B cell (primary cell): ENCODE data around the gene RIPOR1. TPM values are rescaled to one million over a fixed set of nuclear protein-coding genes. Genes with fewer than 3 reads are reported as not detected.

Experiments used
- ATAC-seq: fragments of 200-7000 bp; cut with Tn5 transposase; one replicate; pipeline ENCODE4 v1.10.0; 2021; ENCODE audit warnings: low read depth, mild to moderate bottlenecking, moderate number of reproducible peaks, moderate library complexity
- CTCF ChIA-PET: fragments of 350-600 bp; sonication (Branson Sonifier 250); formaldehyde crosslinking; loops from one replicate; lab custom pipeline; 2021; ENCODE audit warnings: antibody characterized with exemption, inconsistent platforms; lab: Charles Lee
- POLR2A ChIA-PET: fragments of 350-600 bp; sonication (Branson Sonifier 250); formaldehyde crosslinking; loops from one replicate; lab custom pipeline; 2021; ENCODE audit warnings: antibody characterized with exemption; lab: Charles Lee
- DNase-seq: peaks from one replicate; pipeline ENCODE4 v3.0.0; 2013
- H2AFZ ChIP-seq: 2 replicates; pipeline ENCODE4 v1.6.1; 2012; ENCODE audit warnings: mild to moderate bottlenecking, low read depth, low read length; ENCODE audit not compliant: insufficient read depth, poor library complexity, severe bottlenecking
- H3K27ac ChIP-seq, 2 donors: 1 replicate in 1 of 2; 2 replicates in 1 of 2; pipeline ENCODE4 v1.5.1; 2012 to 2013; ENCODE audit warnings: low read length in 2 of 2, mild to moderate bottlenecking in 2 of 2, moderate library complexity in 1 of 2
- H3K27me3 ChIP-seq, 4 experiments: fragments of 200-600 bp in 1 of 4; sonication (generic) in 1 of 4; replicated peaks in 1 of 4; 1 replicate in 2 of 4; 2 replicates in 2 of 4; pipeline versions ENCODE4 v1.6.1 to v1.7.0; 2013 to 2016; ENCODE audit warnings: low read length in 3 of 4, mild to moderate bottlenecking in 2 of 4, mixed read lengths in 1 of 4, moderate library complexity in 1 of 4; ENCODE audit not compliant: insufficient read depth in 4 of 4, control insufficient read depth in 3 of 4; ENCODE audit errors: control extremely low read depth in 1 of 4
- H3K36me3 ChIP-seq, 2 experiments: replicated peaks in 1 of 2; 1 replicate in 1 of 2; 2 replicates in 1 of 2; pipeline versions ENCODE4 v1.6.1 to v1.7.1; 2013; ENCODE audit warnings: low read length in 1 of 2; ENCODE audit not compliant: insufficient read depth in 2 of 2, control insufficient read depth in 1 of 2; ENCODE audit errors: control extremely low read depth in 1 of 2, extremely low read depth in 1 of 2
- H3K4me1 ChIP-seq, 2 donors: fragments of 200-600 bp in 1 of 2; sonication (generic) in 1 of 2; 1 replicate in 1 of 2; 2 replicates in 1 of 2; pipeline versions ENCODE4 v1.5.1 to v1.6.1; 2013 to 2017; ENCODE audit warnings: low read length in 2 of 2; ENCODE audit not compliant: control insufficient read depth in 2 of 2, insufficient read depth in 2 of 2
- H3K4me2 ChIP-seq: replicated peaks from 2 replicates; pipeline ENCODE3; 2012; ENCODE audit warnings: mild to moderate bottlenecking, low read depth, low read length; ENCODE audit not compliant: poor library complexity, severe bottlenecking
- H3K4me3 ChIP-seq, 5 experiments: fragments of 200-600 bp in 1 of 5; sonication (generic) in 1 of 5; 1 replicate in 3 of 5; 2 replicates in 2 of 5; pipeline versions ENCODE4 v1.5.1 to v1.7.0; 2011 to 2016; ENCODE audit warnings: low read length in 4 of 5, mild to moderate bottlenecking in 4 of 5, low read depth in 2 of 5, control low read depth in 1 of 5, moderate library complexity in 1 of 5; ENCODE audit not compliant: insufficient read depth in 1 of 5; ENCODE audit errors: control extremely low read depth in 1 of 5, extremely low read depth in 1 of 5
- H3K79me2 ChIP-seq: fragments of 200-600 bp; sonication (generic); one replicate; pipeline ENCODE4 v1.6.0; 2016; ENCODE audit warnings: low read length; ENCODE audit not compliant: control insufficient read depth, insufficient read depth
- H3K9ac ChIP-seq: fragments of 200-600 bp; sonication (generic); 2 replicates; pipeline ENCODE4 v1.6.1; 2017; ENCODE audit warnings: mild to moderate bottlenecking, low read length, moderate library complexity
- H3K9me3 ChIP-seq, 3 donors: one replicate each; pipeline versions ENCODE4 v1.6.1 to v1.7.1; 2013; ENCODE audit warnings: low read length in 2 of 3; ENCODE audit not compliant: control insufficient read depth in 2 of 3, insufficient read depth in 1 of 3; ENCODE audit errors: control extremely low read depth in 1 of 3
- H4K20me1 ChIP-seq: 2 replicates; pipeline ENCODE4 v1.6.0; 2012; ENCODE audit warnings: mild to moderate bottlenecking, low read length; ENCODE audit not compliant: insufficient read depth, control insufficient read depth, poor library complexity, severe bottlenecking
- H3K27ac Mint-ChIP-seq: one replicate; pipeline ENCODE4 v1.8.0; 2021; ENCODE audit warnings: mixed read lengths
- H3K27me3 Mint-ChIP-seq: one replicate; pipeline ENCODE4 v1.8.0; 2021; ENCODE audit warnings: mixed read lengths
- H3K4me1 Mint-ChIP-seq: one replicate; pipeline ENCODE4 v1.8.0; 2021; ENCODE audit warnings: mixed read lengths
- H3K4me3 Mint-ChIP-seq: one replicate; pipeline ENCODE4 v1.8.0; 2021; ENCODE audit warnings: mixed read lengths
- H3K9me3 Mint-ChIP-seq: one replicate; pipeline ENCODE4 v1.8.0; 2022; ENCODE audit warnings: mixed read lengths; ENCODE audit not compliant: insufficient read depth
- CTCF ChIP-seq: fragments of 200-600 bp; IDR thresholded peaks from one replicate; pipeline ENCODE4 v1.8.0; 2022; ENCODE audit warnings: antibody characterized with exemption, mild to moderate bottlenecking
- EZH2 ChIP-seq: IDR thresholded peaks from 2 replicates; pipeline ENCODE4 v1.6.1; 2012; ENCODE audit warnings: borderline replicate concordance, low read depth, mild to moderate bottlenecking, moderate library complexity, low read length; ENCODE audit not compliant: insufficient read depth, poor library complexity, severe bottlenecking
- WGBS: methylation state at CpG from one replicate; pipeline ENCODE4 v1.1.5; 2013; ENCODE audit warnings: missing lambda C conversion rate; ENCODE audit not compliant: insufficient coverage; 5-methylcytosine and 5-hydroxymethylcytosine counted together
- intact Hi-C: fragments of 100-400 bp; cut with micrococcal nuclease; formaldehyde crosslinking; loops from one replicate; pipeline ENCODE4 v1.10.0; 2022
- polyA plus RNA-seq: library from polyadenylated mRNA; depleted of rRNA; stranded (reverse); fragments of >200 nt; gene quantifications from 2 replicates; pipeline ENCODE4 v1.2.3, GENCODE V29; 2012
- total RNA-seq, 2 donors: library from RNA; stranded (reverse); fragments of 120-200 nt in 1 of 2; gene quantifications; 1 replicate in 1 of 2; 2 replicates in 1 of 2; pipeline versions ENCODE4 v1.2.3 to v1.2.4, GENCODE V29; 2013 to 2022

RIPOR1 gene
- total and polyA plus RNA-seq, 2 donors (not counting 1 experiment from before 2014, with no cell fraction given): 124 to 363 TPM

- no peak for TF ChIP-seq EZH2
- no peak for TF ChIP-seq CTCF
- Histone ChIP-seq H4K20me1 (peaks cover 71% of the 10 kb centered on the region), H2AFZ (peak overlapping the region; percentile 61), H3K9ac (peak overlapping the region; percentile 79), H3K4me1 (peaks cover 63 to 79% of the 10 kb centered on the region in 2 donors), H3K36me3 (peaks cover 0 to 49% of the 10 kb centered on the region in 2 experiments), H3K4me2 (peak overlapping the region; percentile 99), H3K4me3 (peak overlapping the region; percentile 4 to 78 (median 69)), H3K27me3 (no peaks in the 10 kb centered on the region), H3K79me2 (peaks cover 60% of the 10 kb centered on the region), H3K27ac (peak overlapping the region; percentile 91 to 97), H3K9me3 (no peaks in the 10 kb centered on the region)
- DNase-seq (peak; percentile 87), ATAC-seq (peak; percentile 62)
- WGBS: 2% methylated on average over 97 of the region's 97 CpGs
- H3K9me3 Mint-ChIP-seq: no peaks in the 10 kb centered on the region
- ChIA-PET CTCF (interaction anchor here (0.7 to 12.8 kb wide), 19 partner anchors 8 to 279 kb away, joined by 3 to 178 read pairs (median 5); partner anchors contain the start of genes ATP6V0D1, C16orf86, CARMIL2 and CTCF), POLR2A (interaction anchor here (0.8 to 6.3 kb wide), 14 partner anchors 8 to 148 kb away, joined by 3 to 76 read pairs (median 5); partner anchors contain the start of genes ACD, CARMIL2, CTCF and RIPOR1)
- H3K27me3 Mint-ChIP-seq: no peaks in the 10 kb centered on the region
- intact Hi-C loops: loop anchor here (1.0 to 2.0 kb wide), 2 partner anchors 9 to 17 kb away; no protein-coding TSS in a partner anchor
- peak overlapping the region; percentile 91 for H3K4me3 Mint-ChIP-seq
- peak overlapping the region; percentile 95 for H3K27ac Mint-ChIP-seq
- peaks cover 75% of the 10 kb centered on the region for H3K4me1 Mint-ChIP-seq
Measured at GRCh38 chr16:67537636-67538591, 9.3 kb downstream of the RIPOR1 start.
